HG02938 (cell line): Measurements from ENCODE around the gene RIN3.
"Not testable (repeated sequence)": the region's sequence is repeated elsewhere in the genome, so short reads cannot be mapped to it uniquely, and the experiment has no call there.

Experiments used
- ATAC-seq: cut with Tn5 transposase; IDR thresholded peaks from one replicate; pipeline ENCODE4 v1.9.1; 2021; ENCODE audit warnings: mild to moderate bottlenecking, moderate library complexity; ENCODE audit not compliant: unreplicated experiment

The RIN3 gene

GRCh38 chr14:92616178-92616577 lies 102.6 kb downstream of the RIN3 start:
- no peak for ATAC-seq

GRCh38 chr14:92617581-92617980 lies 104.0 kb downstream of the RIN3 start:
- no peak for ATAC-seq

- ATAC-seq: no peak
These were observed 106.3 kb downstream of the RIN3 start for GRCh38 chr14:92619671-92620456.

GRCh38 chr14:92622311-92622710 lies 108.7 kb downstream of the RIN3 start:
- no peak for ATAC-seq

GRCh38 chr14:92624764-92625163 lies 111.2 kb downstream of the RIN3 start:
- no peak for ATAC-seq

- ATAC-seq: no peak
These were observed 111.6 kb downstream of the RIN3 start for GRCh38 chr14:92625213-92625612.

- ATAC-seq: no peak
These were observed 112.5 kb downstream of the RIN3 start for GRCh38 chr14:92626041-92626440.

- ATAC-seq: no peak
These were observed 114.2 kb downstream of the RIN3 start for GRCh38 chr14:92627707-92628215.

GRCh38 chr14:92628636-92629035 lies 115.1 kb downstream of the RIN3 start:
- ATAC-seq: no peak

- no peak for ATAC-seq
These were observed 116.8 kb downstream of the RIN3 start for GRCh38 chr14:92630367-92630766.

GRCh38 chr14:92631098-92631497 lies 117.5 kb downstream of the RIN3 start:
- no peak for ATAC-seq

GRCh38 chr14:92632546-92633273 lies 119.1 kb downstream of the RIN3 start:
- no peak for ATAC-seq

- ATAC-seq: no peak
These were observed 119.7 kb downstream of the RIN3 start for GRCh38 chr14:92633274-92633616.

- ATAC-seq: no peak
These were observed 120.1 kb downstream of the RIN3 start for GRCh38 chr14:92633724-92634123.

GRCh38 chr14:92635031-92635430 lies 121.5 kb downstream of the RIN3 start:
- no peak for ATAC-seq

GRCh38 chr14:92635896-92636295 lies 122.3 kb downstream of the RIN3 start:
- no peak for ATAC-seq

- ATAC-seq: no peak
These were observed 123.6 kb downstream of the RIN3 start for GRCh38 chr14:92637228-92637627.

GRCh38 chr14:92637864-92638263 lies 124.3 kb downstream of the RIN3 start:
- ATAC-seq: no peak

GRCh38 chr14:92638266-92638665 lies 124.7 kb downstream of the RIN3 start:
- ATAC-seq: no peak

GRCh38 chr14:92638904-92639303 lies 125.3 kb downstream of the RIN3 start:
- no peak for ATAC-seq

- not testable (repeated sequence) for ATAC-seq
These were observed 126.0 kb downstream of the RIN3 start for GRCh38 chr14:92639472-92640117.

GRCh38 chr14:92641306-92641705 lies 127.7 kb downstream of the RIN3 start:
- no peak for ATAC-seq
